Measurements from ENCODE around the gene FAM181A. TPM values are rescaled to one million over a fixed set of nuclear protein-coding genes. Genes with fewer than 3 reads are reported as not detected.

Gene FAM181A
- total RNA-seq, 4 donors from 2014 or later, result not detected

- no peak for ATAC-seq
- TF ChIP-seq CTCF (IDR thresholded peaks at IDR 0.05) (no peak), POLR2AphosphoS5 (IDR thresholded peaks at IDR 0.05) (no peak), POLR2A (IDR thresholded peaks at IDR 0.05) (no peak), EP300 (IDR thresholded peaks at IDR 0.05) (no peak)
- Histone ChIP-seq H3K9me3 (no peaks in the 10 kb centered on the region), H3K27ac (peak overlapping the region in 3 of 4 donors; percentile 80 to 84 (median 81)), H3K4me3 (no peak overlapping the region), H3K27me3 (no peaks in the 10 kb centered on the region), H3K4me1 (peaks cover 11 to 89% (median 24%) of the 10 kb centered on the region in 3 donors), H3K36me3 (no peaks in the 10 kb centered on the region)
- no CpG with 5 or more reads among the region's 3 CpGs for WGBS, 2 donors (ENCODE audit: low coverage in 1 of 2)
Measured at GRCh38 chr14:93960774-93961438, 33.8 kb downstream of the FAM181A start.

GRCh38 chr14:93961620-93962019 lies 34.5 kb downstream of the FAM181A start:
- Histone ChIP-seq H3K36me3 (no peaks in the 10 kb centered on the region), H3K4me3 (no peak overlapping the region), H3K4me1 (peaks cover 8 to 89% (median 17%) of the 10 kb centered on the region in 3 donors), H3K27me3 (no peaks in the 10 kb centered on the region), H3K9me3 (no peaks in the 10 kb centered on the region), H3K27ac (peak overlapping the region in 3 of 4 donors; percentile 48 to 84 (median 59))
- 17 to 86% methylated on average over 1 to 7 of the region's 8 CpGs for WGBS, 2 donors (ENCODE audit: low coverage in 1 of 2)
- no peak for ATAC-seq
- TF ChIP-seq POLR2A (IDR thresholded peaks at IDR 0.05) (no peak), POLR2AphosphoS5 (IDR thresholded peaks at IDR 0.05) (no peak), CTCF (IDR thresholded peaks at IDR 0.05) (no peak)

GRCh38 chr14:93962701-93963601 lies 35.8 kb downstream of the FAM181A start:
- Histone ChIP-seq H3K36me3 (no peaks in the 10 kb centered on the region), H3K4me3 (no peak overlapping the region), H3K4me1 (peaks cover 7 to 89% (median 15%) of the 10 kb centered on the region in 3 donors), H3K27ac (peak overlapping the region; percentile 39 to 96 (median 88)), H3K9me3 (no peaks in the 10 kb centered on the region), H3K27me3 (no peaks in the 10 kb centered on the region)
- no peak for ATAC-seq
- no peak for TF ChIP-seq EP300 (IDR thresholded peaks at IDR 0.05)
- no peak for TF ChIP-seq POLR2A (IDR thresholded peaks at IDR 0.05)
- TF ChIP-seq POLR2AphosphoS5 (IDR thresholded peaks at IDR 0.05), result no peak
- no peak for TF ChIP-seq CTCF (IDR thresholded peaks at IDR 0.05)
- WGBS, 2 donors (ENCODE audit: low coverage in 1 of 2), result 38% methylated on average over 10 of the region's 16 CpGs; no CpG with 5 or more reads in 1 of the 2 donors

GRCh38 chr14:93963692-93964091 lies 36.5 kb downstream of the FAM181A start:
- peak overlapping the region; percentile 39 to 96 (median 88) for H3K27ac ChIP-seq
- WGBS, 2 donors (ENCODE audit: low coverage in 1 of 2), result 62 to 70% methylated on average over 4 of the region's 4 CpGs
- no peaks in the 10 kb centered on the region for H3K36me3 ChIP-seq
- no peaks in the 10 kb centered on the region for H3K9me3 ChIP-seq
- no peak for ATAC-seq
- peaks cover 7 to 89% (median 15%) of the 10 kb centered on the region in 3 donors for H3K4me1 ChIP-seq
- TF ChIP-seq CTCF (IDR thresholded peaks at IDR 0.05) (no peak), POLR2AphosphoS5 (IDR thresholded peaks at IDR 0.05) (no peak), POLR2A (IDR thresholded peaks at IDR 0.05) (no peak), EP300 (IDR thresholded peaks at IDR 0.05) (no peak)
- H3K4me3 ChIP-seq, result no peak overlapping the region
- no peaks in the 10 kb centered on the region for H3K27me3 ChIP-seq
